BE2C (cell line): Measurements from ENCODE around the gene LDAH.
"Not testable (repeated sequence)": the region's sequence is repeated elsewhere in the genome, so short reads cannot be mapped to it uniquely, and the experiment has no call there.

Source experiments
- DNase-seq: peaks from one replicate; pipeline ENCODE4 v3.0.0-alpha.2; 2020
- H3K27me3 ChIP-seq: fragments of 250-450 bp; sonication (Bioruptor Pico); 2 replicates; pipeline ENCODE4 v1.5.1; 2020; ENCODE audit warnings: mild to moderate bottlenecking
- H3K36me3 ChIP-seq: fragments of 250-450 bp; sonication (Bioruptor Pico); 2 replicates; pipeline ENCODE4 v1.5.1; 2020; ENCODE audit warnings: mild to moderate bottlenecking
- H3K4me1 ChIP-seq: fragments of 250-450 bp; sonication (Bioruptor Pico); 2 replicates; pipeline ENCODE4 v1.5.1; 2020
- H3K4me3 ChIP-seq: 2 replicates; pipeline ENCODE4 v1.5.1; 2011; ENCODE audit warnings: low read depth, low read length
- H3K9me3 ChIP-seq: fragments of 250-450 bp; sonication (Bioruptor Pico); 2 replicates; pipeline ENCODE4 v1.5.1; 2020
- TF ChIP-seq, protein P1 (sequence below): IDR thresholded peaks from 2 replicates; pipeline ENCODE4 v1.5.1; 2012; ENCODE audit warnings: mild to moderate bottlenecking, low read depth, low read length

LDAH gene

DNA sequence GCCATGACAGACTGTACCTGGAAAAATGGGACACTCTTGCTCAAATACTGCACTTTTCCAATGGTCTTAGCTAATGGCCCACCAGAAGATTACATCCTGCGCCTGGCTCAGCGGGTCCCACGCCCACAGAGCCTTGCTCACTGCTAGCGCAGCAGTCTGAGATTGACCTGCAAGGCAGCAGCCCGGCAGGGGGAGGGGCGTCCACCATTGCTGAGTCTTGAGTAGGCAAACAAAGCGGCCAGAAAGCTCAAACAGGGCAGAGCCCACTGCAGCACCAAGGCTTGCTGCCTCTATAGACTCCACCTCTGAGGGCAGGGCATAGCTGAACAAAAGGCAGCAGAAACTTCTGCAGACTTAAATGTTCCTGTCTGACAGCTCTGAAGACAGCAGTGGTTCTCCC lies 111.3 kb downstream of the LDAH start:
- not testable (repeated sequence) for H3K27me3 ChIP-seq, DNase-seq, H3K36me3 ChIP-seq, H3K9me3 ChIP-seq, H3K4me1 ChIP-seq, H3K4me3 ChIP-seq

DNA sequence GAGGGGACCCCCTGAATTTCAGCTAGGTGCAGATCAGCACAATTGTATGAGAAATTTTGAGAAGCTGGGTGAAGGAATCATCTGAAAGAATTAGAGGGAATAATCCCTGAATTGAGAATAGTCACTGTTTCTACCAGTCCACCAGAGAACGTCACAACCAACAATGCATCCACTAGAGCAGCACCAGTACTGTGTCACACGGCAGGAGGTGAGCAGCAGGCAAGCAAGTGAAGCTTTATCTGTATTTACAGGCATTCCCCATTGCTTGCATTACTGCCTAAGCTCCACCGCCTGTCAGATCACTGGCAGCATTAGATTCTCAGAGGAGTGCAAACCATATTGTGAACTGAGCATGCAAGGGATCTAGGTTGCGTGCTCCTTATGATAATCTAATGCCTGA lies 115.3 kb downstream of the LDAH start:
- H3K36me3 ChIP-seq: no peaks in the 10 kb centered on the region
- H3K4me3 ChIP-seq: no peak overlapping the region
- H3K27me3 ChIP-seq: no peaks in the 10 kb centered on the region
- no peak for DNase-seq
- TF ChIP-seq, protein P1, sequence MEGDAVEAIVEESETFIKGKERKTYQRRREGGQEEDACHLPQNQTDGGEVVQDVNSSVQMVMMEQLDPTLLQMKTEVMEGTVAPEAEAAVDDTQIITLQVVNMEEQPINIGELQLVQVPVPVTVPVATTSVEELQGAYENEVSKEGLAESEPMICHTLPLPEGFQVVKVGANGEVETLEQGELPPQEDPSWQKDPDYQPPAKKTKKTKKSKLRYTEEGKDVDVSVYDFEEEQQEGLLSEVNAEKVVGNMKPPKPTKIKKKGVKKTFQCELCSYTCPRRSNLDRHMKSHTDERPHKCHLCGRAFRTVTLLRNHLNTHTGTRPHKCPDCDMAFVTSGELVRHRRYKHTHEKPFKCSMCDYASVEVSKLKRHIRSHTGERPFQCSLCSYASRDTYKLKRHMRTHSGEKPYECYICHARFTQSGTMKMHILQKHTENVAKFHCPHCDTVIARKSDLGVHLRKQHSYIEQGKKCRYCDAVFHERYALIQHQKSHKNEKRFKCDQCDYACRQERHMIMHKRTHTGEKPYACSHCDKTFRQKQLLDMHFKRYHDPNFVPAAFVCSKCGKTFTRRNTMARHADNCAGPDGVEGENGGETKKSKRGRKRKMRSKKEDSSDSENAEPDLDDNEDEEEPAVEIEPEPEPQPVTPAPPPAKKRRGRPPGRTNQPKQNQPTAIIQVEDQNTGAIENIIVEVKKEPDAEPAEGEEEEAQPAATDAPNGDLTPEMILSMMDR: no peak
- no peaks in the 10 kb centered on the region for H3K9me3 ChIP-seq
- no peaks in the 10 kb centered on the region for H3K4me1 ChIP-seq

DNA sequence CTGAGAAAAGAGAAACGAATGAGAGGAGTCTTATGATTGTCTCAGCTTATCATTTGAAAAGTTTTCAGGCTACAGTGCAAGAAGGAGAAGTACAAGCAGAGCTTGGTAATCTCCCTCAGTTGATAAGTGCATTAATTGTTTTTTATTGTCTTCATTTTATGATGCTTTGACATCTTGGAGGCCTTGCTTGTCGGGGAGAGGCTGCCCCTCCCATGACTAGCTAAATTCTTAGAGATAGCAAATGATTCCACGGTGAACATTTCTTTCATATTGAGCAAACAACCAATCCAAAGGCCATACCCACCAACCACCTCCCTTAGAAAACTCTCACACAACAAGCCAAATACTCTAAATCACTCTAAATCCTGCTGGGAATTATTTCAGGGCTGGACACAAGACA lies 116.1 kb downstream of the LDAH start:
- H3K9me3 ChIP-seq: no peaks in the 10 kb centered on the region
- H3K4me1 ChIP-seq: no peaks in the 10 kb centered on the region
- no peak for DNase-seq
- no peaks in the 10 kb centered on the region for H3K27me3 ChIP-seq
- TF ChIP-seq, protein P1: no peak
- H3K4me3 ChIP-seq: no peak overlapping the region
- no peaks in the 10 kb centered on the region for H3K36me3 ChIP-seq

DNA sequence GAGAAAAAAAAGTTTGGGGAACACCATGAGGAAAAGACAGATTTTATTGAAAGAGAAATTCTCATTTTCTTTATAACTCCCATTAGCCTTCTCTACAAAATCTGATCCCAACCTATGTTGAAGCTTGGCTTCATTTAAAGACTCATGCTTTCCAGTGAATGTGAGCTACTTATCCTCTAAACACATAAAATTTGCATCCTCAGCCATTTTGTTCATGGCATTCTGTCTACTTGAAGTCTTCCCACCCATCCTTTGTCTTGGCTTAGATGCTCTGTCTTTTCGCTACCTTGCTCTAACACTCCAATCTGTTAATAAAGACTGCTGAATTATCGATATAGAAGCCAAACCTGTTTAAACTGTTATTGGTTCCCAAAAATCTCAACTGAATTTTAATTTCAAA lies 116.7 kb downstream of the LDAH start:
- H3K4me3 ChIP-seq: no peak overlapping the region

DNA sequence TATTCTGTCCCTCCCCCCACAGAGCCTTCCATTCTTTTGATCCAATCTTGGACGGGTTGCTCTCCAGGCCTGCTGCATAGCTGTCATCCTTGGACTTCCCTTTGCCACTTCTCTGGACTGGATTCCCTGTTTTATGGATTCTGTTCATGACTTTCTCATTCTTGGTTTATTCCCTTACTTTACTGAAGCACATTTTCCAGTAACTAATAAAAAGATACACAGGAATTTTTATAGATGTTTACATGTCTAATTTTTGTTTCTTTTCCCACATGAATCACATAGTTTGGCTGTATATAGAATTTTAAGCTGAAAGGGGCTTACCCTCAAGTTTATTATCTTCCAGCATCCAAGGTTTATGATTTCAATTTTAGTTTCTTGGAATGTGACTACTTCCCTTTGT lies 118.0 kb downstream of the LDAH start:
- TF ChIP-seq, protein P1: no peak

More for the DNA sequence above, 116.7 kb downstream of the LDAH start:
- TF ChIP-seq, protein P1: no peak
- no peaks in the 10 kb centered on the region for H3K9me3 ChIP-seq
- H3K27me3 ChIP-seq: no peaks in the 10 kb centered on the region
- no peaks in the 10 kb centered on the region for H3K4me1 ChIP-seq
- H3K36me3 ChIP-seq: no peaks in the 10 kb centered on the region
- no peak for DNase-seq

DNA sequence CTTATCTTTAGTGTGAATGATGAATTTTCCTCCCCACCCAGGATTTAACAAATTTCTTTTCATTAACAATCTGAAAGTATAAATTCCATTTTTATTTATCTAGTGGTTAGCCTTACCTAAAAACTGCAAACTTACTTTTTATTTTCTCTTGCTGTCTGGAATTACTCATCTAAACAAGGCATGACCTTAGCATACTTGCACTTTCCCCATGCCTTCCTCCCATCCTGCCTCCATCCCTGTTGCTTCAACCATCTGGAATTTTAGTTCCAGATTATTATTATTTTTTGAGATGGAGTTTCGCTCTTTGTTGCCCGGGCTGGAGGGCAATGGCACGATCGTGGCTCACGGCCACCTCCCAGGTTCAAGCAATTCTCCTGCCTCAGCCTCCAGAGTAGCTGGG lies 120.3 kb downstream of the LDAH start:
- TF ChIP-seq, protein P1: no peak
- no peak for DNase-seq
- Histone ChIP-seq H3K9me3 (no peaks in the 10 kb centered on the region), H3K4me1 (no peaks in the 10 kb centered on the region), H3K36me3 (no peaks in the 10 kb centered on the region), H3K27me3 (no peaks in the 10 kb centered on the region), H3K4me3 (no peak overlapping the region)

More for the DNA sequence above, 118.0 kb downstream of the LDAH start:
- Histone ChIP-seq H3K36me3 (no peaks in the 10 kb centered on the region), H3K4me1 (no peaks in the 10 kb centered on the region), H3K27me3 (no peaks in the 10 kb centered on the region), H3K9me3 (no peaks in the 10 kb centered on the region), H3K4me3 (no peak overlapping the region)
- DNase-seq: no peak
